Pancreas (tissue), 10 donors: ENCODE measurements around the gene TPST1. TPM values are rescaled to one million over a fixed set of nuclear protein-coding genes. Genes with fewer than 3 reads are reported as not detected.

Experiments
- ATAC-seq, 4 donors: fragments of 200-7000 bp; cut with Tn5 transposase; one replicate each; pipeline versions ENCODE4 v1.8.0 to v1.9.1; 2020; ENCODE audit warnings: mild to moderate bottlenecking in 4 of 4, moderate library complexity in 4 of 4
- DNase-seq, 6 donors: peaks; one replicate each; pipeline ENCODE4 v3.0.0-alpha.2; 2020
- FAIRE-seq: peaks from 2 replicates; lab custom pipeline; 2012; peaks lifted over from hg19 to GRCh38; lab: Jason Lieb, UNC
- H3K27ac ChIP-seq, 4 donors: fragments of 200-600 bp; sonication (generic); 1 replicate in 3 of 4; 2 replicates in 1 of 4; pipeline versions ENCODE4 v1.5.0 to v1.8.0; 2020
- H3K27me3 ChIP-seq, 4 donors: fragments of 200-600 bp; one replicate each; pipeline ENCODE4 v1.8.0; 2021
- H3K36me3 ChIP-seq, 3 donors: fragments of 200-600 bp; sonication (generic) in 1 of 3; one replicate each; pipeline versions ENCODE4 v1.5.0 to v1.8.0; 2020 to 2021
- H3K4me1 ChIP-seq, 3 donors: fragments of 200-600 bp; one replicate each; pipeline ENCODE4 v1.8.0; 2021
- H3K4me3 ChIP-seq, 4 donors: fragments of 200-600 bp; sonication (generic) in 2 of 4; one replicate each; pipeline versions ENCODE4 v1.5.0 to v1.8.0; 2020 to 2021
- H3K9me3 ChIP-seq, 4 donors: fragments of 200-600 bp; one replicate each; pipeline ENCODE4 v1.8.0; 2021
- WGBS, 2 donors: extraction: QIAGEN DNeasy Blood & Tissue Kit; methylation state at CpG; one replicate each; pipeline ENCODE4 v1.1.7; 2013; 5-methylcytosine and 5-hydroxymethylcytosine counted together
- intact Hi-C, 3 donors: fragments of 100-400 bp; cut with DNase I; formaldehyde crosslinking; loops; one replicate each; pipeline versions ENCODE4 v1.11.1 to v1.14.2; 2022
- polyA plus RNA-seq, 2 donors: library from polyadenylated mRNA; stranded (reverse); fragments of 200-250 nt; gene quantifications; one replicate each; pipeline ENCODE4 v1.2.3, GENCODE V29; 2013
- total RNA-seq, 6 donors: library from RNA; stranded (reverse); fragmentation: NEBNext Ultra II Directional in 4 of 6; extraction: Animal tissue kit (Norgen Biotek cat#: 25700) in 4 of 6; gene quantifications; one replicate each; pipeline versions ENCODE4 v1.2.1 to v1.2.4, GENCODE V29; 2021 to 2023
- TF ChIP-seq, protein P1 (sequence below), 4 donors: fragments of 200-600 bp; sonication (generic) in 3 of 4; IDR thresholded peaks; one replicate each; pipeline versions ENCODE4 v1.5.0 to v1.8.0; 2021; ENCODE audit warnings: antibody characterized with exemption in 4 of 4
- donor health status: healthy with polysubstance abuse.
- donor health status: DM: no; HTN: no; CAD: no; lungs with moderate emphysema.
- donor health status: DM: no; HTN: no; CAD: no.
- donor health status: control.
- donor health status: control.
- donor health status: Bipolar disorder and iron deficiency.
- donor health status: DM: yes; HTN: yes; CAD: no.
- donor health status: DM: no; HTN: no; CAD: no.
- donor health status: DM: no; HTN: no; CAD: no.
- donor health status: DM: yes; HTN: yes; CAD: no.

Gene TPST1
- total and polyA plus RNA-seq, 8 donors, result 3.3 to 18.5 (median 6.3) TPM

DNA sequence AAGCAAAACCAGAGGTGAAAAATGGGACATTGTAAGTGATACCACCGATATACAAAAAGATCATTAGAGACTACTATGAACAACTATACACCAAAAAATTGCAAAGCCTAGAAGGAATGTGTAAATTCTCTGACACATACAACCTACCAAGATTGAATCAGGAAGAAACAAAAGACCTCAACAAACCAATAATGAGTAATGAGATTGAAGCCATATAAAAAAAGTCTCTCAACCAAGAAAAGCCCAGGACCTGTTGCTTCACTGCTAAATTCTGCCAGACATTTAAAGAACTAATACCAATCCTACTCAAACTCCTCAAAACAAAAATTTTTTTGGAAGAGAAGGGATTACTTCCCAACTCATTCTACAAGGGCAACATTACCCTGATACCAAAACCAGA, 134.0 kb downstream of the TPST1 start:
- FAIRE-seq, result no peak
- H3K4me3 ChIP-seq, result no peak overlapping the region
- no peaks in the 10 kb centered on the region for H3K36me3 ChIP-seq
- H3K27me3 ChIP-seq, result no peaks in the 10 kb centered on the region
- TF ChIP-seq, protein P1, sequence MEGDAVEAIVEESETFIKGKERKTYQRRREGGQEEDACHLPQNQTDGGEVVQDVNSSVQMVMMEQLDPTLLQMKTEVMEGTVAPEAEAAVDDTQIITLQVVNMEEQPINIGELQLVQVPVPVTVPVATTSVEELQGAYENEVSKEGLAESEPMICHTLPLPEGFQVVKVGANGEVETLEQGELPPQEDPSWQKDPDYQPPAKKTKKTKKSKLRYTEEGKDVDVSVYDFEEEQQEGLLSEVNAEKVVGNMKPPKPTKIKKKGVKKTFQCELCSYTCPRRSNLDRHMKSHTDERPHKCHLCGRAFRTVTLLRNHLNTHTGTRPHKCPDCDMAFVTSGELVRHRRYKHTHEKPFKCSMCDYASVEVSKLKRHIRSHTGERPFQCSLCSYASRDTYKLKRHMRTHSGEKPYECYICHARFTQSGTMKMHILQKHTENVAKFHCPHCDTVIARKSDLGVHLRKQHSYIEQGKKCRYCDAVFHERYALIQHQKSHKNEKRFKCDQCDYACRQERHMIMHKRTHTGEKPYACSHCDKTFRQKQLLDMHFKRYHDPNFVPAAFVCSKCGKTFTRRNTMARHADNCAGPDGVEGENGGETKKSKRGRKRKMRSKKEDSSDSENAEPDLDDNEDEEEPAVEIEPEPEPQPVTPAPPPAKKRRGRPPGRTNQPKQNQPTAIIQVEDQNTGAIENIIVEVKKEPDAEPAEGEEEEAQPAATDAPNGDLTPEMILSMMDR (IDR thresholded peaks at IDR 0.05), result no peak
- H3K9me3 ChIP-seq, result no peaks in the 10 kb centered on the region
- H3K4me1 ChIP-seq, result no peaks in the 10 kb centered on the region
- WGBS, 2 donors, result 96 to 100% methylated on average over 1 of the region's 1 CpG
- DNase-seq, result no peak
- intact Hi-C loops, result no loop called here
- no peak for ATAC-seq
- H3K27ac ChIP-seq, result no peak overlapping the region

DNA sequence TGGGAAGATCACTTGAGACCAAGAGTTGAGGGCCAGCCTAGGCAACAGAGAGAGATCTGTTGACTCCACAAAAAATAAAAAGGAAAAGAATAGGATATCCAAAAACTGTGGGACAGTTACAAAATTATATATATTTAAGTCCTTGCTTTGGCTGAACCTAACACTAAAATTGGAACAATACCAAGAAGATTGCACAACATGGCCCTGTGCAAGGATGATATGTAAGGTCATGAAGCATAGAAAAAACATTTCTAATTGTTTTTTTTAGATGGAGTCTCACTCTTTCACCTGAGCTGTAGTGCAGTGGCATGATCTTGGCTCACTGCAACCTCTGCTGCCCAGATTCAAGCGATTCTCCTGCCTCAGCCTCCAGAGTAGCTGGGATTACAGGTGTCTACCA, 139.0 kb downstream of the TPST1 start:
- Histone ChIP-seq H3K4me1 (no peaks in the 10 kb centered on the region), H3K27ac (no peak overlapping the region), H3K4me3 (no peak overlapping the region), H3K36me3 (no peaks in the 10 kb centered on the region), H3K9me3 (no peaks in the 10 kb centered on the region), H3K27me3 (no peaks in the 10 kb centered on the region)
- DNase-seq, result no peak
- no peak for FAIRE-seq
- WGBS, 2 donors, result 88 to 91% methylated on average over 1 of the region's 1 CpG
- peak in 2 of 4 donors; percentile 39 to 46 for ATAC-seq
- TF ChIP-seq, protein P1 (IDR thresholded peaks at IDR 0.05), result no peak
- intact Hi-C loops, result no loop called here

DNA sequence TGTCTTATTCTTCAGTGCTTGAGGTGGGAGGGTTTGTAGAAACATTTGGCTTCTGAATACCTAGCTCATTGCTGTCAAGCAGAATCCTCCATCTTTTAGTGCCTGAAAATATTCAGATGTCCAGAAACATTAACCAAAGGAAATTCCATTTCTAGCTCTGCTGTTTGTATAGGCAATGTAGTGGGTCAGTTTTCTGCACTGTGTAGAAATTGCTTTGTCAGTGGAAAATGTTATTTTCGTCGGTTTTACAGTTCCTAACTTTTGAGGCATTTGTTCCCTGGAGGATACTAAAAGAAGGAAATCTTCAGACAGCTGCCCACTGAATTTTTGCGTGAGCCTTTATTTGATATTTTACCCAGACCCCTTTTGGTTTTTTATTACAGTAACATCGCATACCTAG, 143.4 kb downstream of the TPST1 start:
- TF ChIP-seq, protein P1 (IDR thresholded peaks at IDR 0.05), result no peak
- DNase-seq, result no peak
- Histone ChIP-seq H3K4me3 (no peak overlapping the region), H3K4me1 (peaks cover 0 to 7% (median 3%) of the 10 kb centered on the region in 3 donors), H3K27ac (no peak overlapping the region), H3K36me3 (no peaks in the 10 kb centered on the region), H3K9me3 (no peaks in the 10 kb centered on the region), H3K27me3 (no peaks in the 10 kb centered on the region)
- peak in 1 of 4 donors; percentile 27 for ATAC-seq
- intact Hi-C loops, result no loop called here
- 57 to 66% methylated on average over 4 of the region's 4 CpGs for WGBS, 2 donors
- no peak for FAIRE-seq

DNA sequence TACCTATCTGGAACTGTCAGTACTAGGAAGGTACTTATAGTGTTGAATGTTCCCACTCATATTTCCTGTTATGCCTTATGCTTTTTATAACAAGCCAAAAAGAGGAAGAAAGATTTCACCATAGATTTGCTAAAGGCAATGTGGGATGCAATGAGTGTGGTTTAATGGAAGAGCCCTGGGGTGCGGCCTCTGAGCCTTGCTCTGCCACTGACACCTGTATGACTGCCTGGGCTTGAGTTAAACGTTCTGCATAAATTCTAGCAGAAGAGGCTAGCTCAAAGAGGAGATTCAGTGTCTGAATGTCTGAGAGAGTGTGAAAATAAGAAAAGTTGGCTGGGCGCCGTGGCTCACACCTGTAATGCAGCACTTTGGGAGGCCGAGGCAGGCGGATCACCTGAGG, 143.8 kb downstream of the TPST1 start:
- intact Hi-C loops, result no loop called here
- Histone ChIP-seq H3K4me1 (peaks cover 0 to 7% (median 3%) of the 10 kb centered on the region in 3 donors), H3K36me3 (no peaks in the 10 kb centered on the region), H3K4me3 (no peak overlapping the region), H3K9me3 (no peaks in the 10 kb centered on the region), H3K27me3 (no peaks in the 10 kb centered on the region), H3K27ac (no peak overlapping the region)
- TF ChIP-seq, protein P1 (IDR thresholded peaks at IDR 0.05), result no peak
- DNase-seq (no peak), FAIRE-seq (no peak), ATAC-seq (peak in 2 of 4 donors; percentile 35 to 54)
- 86 to 87% methylated on average over 6 of the region's 6 CpGs for WGBS, 2 donors

DNA sequence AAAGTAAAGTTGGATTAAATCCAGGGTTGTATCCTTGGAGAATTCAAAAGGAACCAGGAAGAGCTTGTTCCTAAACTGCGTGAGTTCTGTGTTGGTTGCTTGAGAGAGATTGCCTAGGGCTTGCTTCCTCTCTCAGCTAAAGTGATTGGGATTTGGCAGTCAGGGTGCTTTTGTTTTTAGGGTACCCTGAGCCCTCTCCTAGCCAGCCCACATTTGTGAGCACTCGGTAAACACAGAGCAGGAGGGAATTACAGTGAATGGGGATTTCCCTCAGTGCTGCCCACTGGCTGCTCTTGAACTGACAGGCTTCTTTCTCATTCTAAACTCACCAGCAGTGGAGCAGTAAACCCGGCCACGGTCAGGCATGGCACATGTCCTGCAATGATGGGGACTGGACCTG, 146.9 kb downstream of the TPST1 start:
- no peak overlapping the region for H3K4me3 ChIP-seq
- TF ChIP-seq, protein P1 (IDR thresholded peaks at IDR 0.05), result no peak
- DNase-seq, result no peak
- ATAC-seq, result peak; percentile 55 to 76 (median 68)
- H3K4me1 ChIP-seq, result peaks cover 0 to 7% (median 3%) of the 10 kb centered on the region in 3 donors
- 16 to 21% methylated on average over 4 of the region's 4 CpGs for WGBS, 2 donors
- FAIRE-seq, result no peak
- intact Hi-C loops, result no loop called here
- peak overlapping the region in 1 of 4 donors; percentile 51 for H3K27ac ChIP-seq
- H3K9me3 ChIP-seq, result no peaks in the 10 kb centered on the region
- H3K36me3 ChIP-seq, result no peaks in the 10 kb centered on the region
- no peaks in the 10 kb centered on the region for H3K27me3 ChIP-seq
